Fibroblast of upper back skin (primary cell): Measurements from ENCODE around the gene PBX3.
"Not testable (repeated sequence)": the region's sequence is repeated elsewhere in the genome, so short reads cannot be mapped to it uniquely, and the experiment has no call there.

Experiments
- DNase-seq: peaks from one replicate; pipeline ENCODE4 v3.0.0-alpha.2; 2013

Gene PBX3

GRCh38 chr9:125778538-125779219 lies 31.5 kb downstream of the PBX3 start:
- DNase-seq = not testable (repeated sequence)

- not testable (repeated sequence) for DNase-seq
Observed at GRCh38 chr9:125779220-125779565, 32.0 kb downstream of the PBX3 start.

GRCh38 chr9:125782718-125783117 lies 35.5 kb downstream of the PBX3 start:
- DNase-seq = no peak

GRCh38 chr9:125784286-125785049 lies 37.3 kb downstream of the PBX3 start:
- no peak for DNase-seq

- DNase-seq = peak; percentile 11
Observed at GRCh38 chr9:125785248-125785751, 38.1 kb downstream of the PBX3 start.

GRCh38 chr9:125787715-125788114 lies 40.5 kb downstream of the PBX3 start:
- DNase-seq = no peak

- DNase-seq = no peak
Observed at GRCh38 chr9:125789196-125789595, 42.0 kb downstream of the PBX3 start.

GRCh38 chr9:125794708-125795107 lies 47.5 kb downstream of the PBX3 start:
- DNase-seq = no peak

GRCh38 chr9:125795970-125796596 lies 48.9 kb downstream of the PBX3 start:
- no peak for DNase-seq

GRCh38 chr9:125797930-125798329 lies 50.8 kb downstream of the PBX3 start:
- DNase-seq = no peak

GRCh38 chr9:125803526-125803925 lies 56.4 kb downstream of the PBX3 start:
- no peak for DNase-seq

GRCh38 chr9:125805057-125805456 lies 57.9 kb downstream of the PBX3 start:
- peak; percentile 94 for DNase-seq

- peak; percentile 33 for DNase-seq
Observed at GRCh38 chr9:125805586-125805985, 58.4 kb downstream of the PBX3 start.

- peak; percentile 49 for DNase-seq
Observed at GRCh38 chr9:125807079-125807478, 59.9 kb downstream of the PBX3 start.

- DNase-seq = peak; percentile 53
Observed at GRCh38 chr9:125810161-125810560, 63.0 kb downstream of the PBX3 start.

GRCh38 chr9:125811002-125811401 lies 63.8 kb downstream of the PBX3 start:
- DNase-seq = no peak

- no peak for DNase-seq
Observed at GRCh38 chr9:125812403-125812802, 65.2 kb downstream of the PBX3 start.

GRCh38 chr9:125815568-125815967 lies 68.4 kb downstream of the PBX3 start:
- peak; percentile 41 for DNase-seq

- DNase-seq = no peak
Observed at GRCh38 chr9:125816321-125816720, 69.1 kb downstream of the PBX3 start.

GRCh38 chr9:125820100-125820804 lies 73.1 kb downstream of the PBX3 start:
- DNase-seq = no peak

- no peak for DNase-seq
Observed at GRCh38 chr9:125821078-125821477, 73.9 kb downstream of the PBX3 start.

- no peak for DNase-seq
Observed at GRCh38 chr9:125822160-125822559, 75.0 kb downstream of the PBX3 start.

GRCh38 chr9:125822902-125823301 lies 75.7 kb downstream of the PBX3 start:
- DNase-seq = no peak
